Calu3 (cell line): ENCODE results near the gene ZBTB25. TPM values are rescaled to one million over a fixed set of nuclear protein-coding genes. Genes with fewer than 3 reads are reported as not detected.

Experiments
- BruUV-seq: library from RNA; stranded (reverse); fragments of 400-500 nt; replicated peaks from 2 replicates; lab custom pipeline; 2021; lab: Mats Ljungman, UMichigan
- CTCF ChIA-PET: fragments of 300-600 bp; sonication (Branson Sonifier 250); formaldehyde crosslinking; loops from one replicate; lab custom pipeline; 2022; ENCODE audit warnings: antibody characterized with exemption; lab: Charles Lee
- DNase-seq: peaks from one replicate; pipeline ENCODE4 v3.0.0; 2022
- H3K27ac Mint-ChIP-seq: one replicate; pipeline ENCODE4 v1.8.0; 2022; ENCODE audit warnings: mixed read lengths; ENCODE audit not compliant: unreplicated experiment
- H3K27me3 Mint-ChIP-seq: one replicate; pipeline ENCODE4 v1.8.0; 2022; ENCODE audit warnings: mixed read lengths; ENCODE audit not compliant: unreplicated experiment
- H3K36me3 Mint-ChIP-seq: one replicate; pipeline ENCODE4 v1.8.0; 2022; ENCODE audit warnings: mild to moderate bottlenecking, moderate library complexity, mixed read lengths; ENCODE audit not compliant: insufficient read depth, unreplicated experiment
- H3K4me1 Mint-ChIP-seq: one replicate; pipeline ENCODE4 v1.8.0; 2022; ENCODE audit warnings: mild to moderate bottlenecking, low read depth, mixed read lengths; ENCODE audit not compliant: unreplicated experiment
- H3K4me3 Mint-ChIP-seq: one replicate; pipeline ENCODE4 v1.8.0; 2022; ENCODE audit warnings: mild to moderate bottlenecking, low read depth, moderate library complexity, mixed read lengths; ENCODE audit not compliant: unreplicated experiment
- H3K9me3 Mint-ChIP-seq: one replicate; pipeline ENCODE4 v1.8.0; 2022; ENCODE audit warnings: low read depth, mixed read lengths; ENCODE audit not compliant: unreplicated experiment
- intact Hi-C: fragments of 100-400 bp; cut with micrococcal nuclease; formaldehyde crosslinking; loops from one replicate; pipeline ENCODE4 v1.10.0; 2022; ENCODE audit not compliant: unreplicated experiment
- total RNA-seq: library from RNA; stranded (reverse); gene quantifications from 2 replicates; pipeline ENCODE4 v1.2.3, GENCODE V29; 2022
- TF ChIP-seq, protein P1 (sequence below): fragments of 200-600 bp; IDR thresholded peaks from one replicate; pipeline ENCODE4 v1.8.0; 2022; ENCODE audit warnings: antibody characterized with exemption; ENCODE audit not compliant: unreplicated experiment

ZBTB25 gene
- total RNA-seq, 1 experiment from 2014 or later: 11.3 TPM

DNA sequence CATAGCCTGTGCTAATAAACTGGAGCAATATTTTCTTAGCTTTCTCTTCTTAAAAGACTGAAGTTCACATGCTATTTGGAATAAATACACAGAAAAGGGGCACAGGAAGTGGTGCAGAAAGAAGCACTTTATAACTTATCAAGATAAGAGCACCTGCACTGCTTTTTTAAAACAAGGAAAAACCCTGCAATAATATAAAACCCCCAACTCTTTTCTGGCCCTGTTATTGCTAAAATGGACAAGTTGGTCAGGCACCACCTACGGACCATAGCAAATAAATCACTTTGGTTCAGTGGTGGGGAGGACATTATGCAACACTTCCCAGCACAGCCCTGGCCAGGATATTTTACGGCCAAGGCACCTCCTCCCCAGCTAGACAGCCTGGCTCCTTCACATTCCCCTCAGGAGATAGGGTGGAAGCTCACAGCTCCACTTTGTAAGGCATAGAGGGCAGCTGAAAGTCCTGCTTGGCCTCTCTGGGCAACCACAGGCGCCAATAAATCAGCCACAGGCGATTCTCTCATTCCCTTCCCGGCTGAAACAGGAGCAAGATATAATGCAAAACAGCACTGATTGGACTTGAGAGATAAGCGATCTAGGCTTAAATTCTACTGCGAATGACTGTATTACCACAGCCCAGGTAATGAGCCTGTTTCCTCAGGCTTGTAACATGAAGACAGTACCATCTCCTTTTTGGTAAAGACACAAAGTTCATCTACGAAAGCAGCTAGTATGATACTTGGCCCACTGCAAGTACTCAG lies 2.0 kb downstream of the ZBTB25 start:
- DNase-seq: peak; percentile 38
- CTCF ChIA-PET: interaction anchor here (0.6 to 0.7 kb wide), 2 partner anchors 131 to 710 kb away, joined by 4 read pairs; no protein-coding TSS in a partner anchor
- Mint-ChIP-seq H3K4me1 (peaks cover 9% of the 10 kb centered on the region), H3K36me3 (peaks cover 55% of the 10 kb centered on the region), H3K4me3 (peak overlapping the region; percentile 82), H3K27ac (peak overlapping the region; percentile 99), H3K27me3 (no peaks in the 10 kb centered on the region), H3K9me3 (no peaks in the 10 kb centered on the region)
- TF ChIP-seq, protein P1, sequence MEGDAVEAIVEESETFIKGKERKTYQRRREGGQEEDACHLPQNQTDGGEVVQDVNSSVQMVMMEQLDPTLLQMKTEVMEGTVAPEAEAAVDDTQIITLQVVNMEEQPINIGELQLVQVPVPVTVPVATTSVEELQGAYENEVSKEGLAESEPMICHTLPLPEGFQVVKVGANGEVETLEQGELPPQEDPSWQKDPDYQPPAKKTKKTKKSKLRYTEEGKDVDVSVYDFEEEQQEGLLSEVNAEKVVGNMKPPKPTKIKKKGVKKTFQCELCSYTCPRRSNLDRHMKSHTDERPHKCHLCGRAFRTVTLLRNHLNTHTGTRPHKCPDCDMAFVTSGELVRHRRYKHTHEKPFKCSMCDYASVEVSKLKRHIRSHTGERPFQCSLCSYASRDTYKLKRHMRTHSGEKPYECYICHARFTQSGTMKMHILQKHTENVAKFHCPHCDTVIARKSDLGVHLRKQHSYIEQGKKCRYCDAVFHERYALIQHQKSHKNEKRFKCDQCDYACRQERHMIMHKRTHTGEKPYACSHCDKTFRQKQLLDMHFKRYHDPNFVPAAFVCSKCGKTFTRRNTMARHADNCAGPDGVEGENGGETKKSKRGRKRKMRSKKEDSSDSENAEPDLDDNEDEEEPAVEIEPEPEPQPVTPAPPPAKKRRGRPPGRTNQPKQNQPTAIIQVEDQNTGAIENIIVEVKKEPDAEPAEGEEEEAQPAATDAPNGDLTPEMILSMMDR: no peak
- BruUV-seq: no TSS peak
- intact Hi-C loops: no loop called here

DNA sequence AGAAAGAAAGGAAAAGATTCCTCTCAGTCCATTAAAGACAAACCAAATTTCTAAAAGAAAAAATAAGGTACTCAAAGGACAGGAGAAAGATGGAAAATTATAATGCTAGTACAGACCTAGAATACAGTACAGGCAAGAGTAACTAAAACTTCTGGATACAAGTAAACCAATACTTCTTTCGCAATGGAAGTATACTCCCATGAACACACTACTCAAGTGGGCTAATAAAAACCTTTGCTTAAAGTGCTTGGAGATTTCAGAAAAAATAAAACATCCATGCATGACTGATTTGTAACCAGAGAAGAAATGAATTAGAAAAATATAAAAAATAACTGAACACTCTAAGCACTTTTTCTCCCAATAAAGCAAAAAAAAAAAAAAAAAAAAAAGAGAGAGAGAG lies 3.5 kb downstream of the ZBTB25 start:
- H3K4me1 Mint-ChIP-seq: peaks cover 9% of the 10 kb centered on the region
- H3K4me3 Mint-ChIP-seq: no peak overlapping the region
- no peak overlapping the region for H3K27ac Mint-ChIP-seq
- BruUV-seq: no TSS peak
- H3K36me3 Mint-ChIP-seq: peaks cover 40% of the 10 kb centered on the region
- no peak for DNase-seq
- no peaks in the 10 kb centered on the region for H3K9me3 Mint-ChIP-seq
- CTCF ChIA-PET: no interaction called here
- intact Hi-C loops: no loop called here
- TF ChIP-seq, protein P1: no peak
- H3K27me3 Mint-ChIP-seq: no peaks in the 10 kb centered on the region

DNA sequence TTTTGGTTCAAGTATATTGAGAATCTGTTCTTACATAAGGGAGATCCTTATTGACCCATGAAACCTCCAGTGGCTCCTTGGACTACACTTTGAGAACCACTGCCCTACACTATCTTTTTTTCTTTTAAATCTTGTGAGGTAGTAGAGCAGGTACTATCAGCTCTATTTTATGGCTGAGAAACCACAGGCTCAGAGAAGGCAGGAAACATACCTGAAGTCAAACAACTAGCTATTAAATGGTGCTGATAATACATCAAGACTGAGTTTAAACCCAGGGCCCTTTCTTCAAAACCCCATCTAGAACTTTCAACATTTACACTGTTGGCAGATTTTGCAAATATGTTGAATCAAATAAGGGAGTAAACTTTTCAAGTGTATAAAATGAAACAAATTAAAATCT lies 6.9 kb downstream of the ZBTB25 start:
- DNase-seq: no peak
- no TSS peak for BruUV-seq
- peaks cover 8% of the 10 kb centered on the region for H3K36me3 Mint-ChIP-seq
- H3K27ac Mint-ChIP-seq: no peak overlapping the region
- TF ChIP-seq, protein P1: no peak
- H3K9me3 Mint-ChIP-seq: no peaks in the 10 kb centered on the region
- peaks cover 9% of the 10 kb centered on the region for H3K4me1 Mint-ChIP-seq
- CTCF ChIA-PET: interaction anchor here (0.6 kb wide), 2 partner anchors 147 to 354 kb away, joined by 3 read pairs; no protein-coding TSS in a partner anchor
- no peak overlapping the region for H3K4me3 Mint-ChIP-seq
- H3K27me3 Mint-ChIP-seq: no peaks in the 10 kb centered on the region
- intact Hi-C loops: no loop called here

DNA sequence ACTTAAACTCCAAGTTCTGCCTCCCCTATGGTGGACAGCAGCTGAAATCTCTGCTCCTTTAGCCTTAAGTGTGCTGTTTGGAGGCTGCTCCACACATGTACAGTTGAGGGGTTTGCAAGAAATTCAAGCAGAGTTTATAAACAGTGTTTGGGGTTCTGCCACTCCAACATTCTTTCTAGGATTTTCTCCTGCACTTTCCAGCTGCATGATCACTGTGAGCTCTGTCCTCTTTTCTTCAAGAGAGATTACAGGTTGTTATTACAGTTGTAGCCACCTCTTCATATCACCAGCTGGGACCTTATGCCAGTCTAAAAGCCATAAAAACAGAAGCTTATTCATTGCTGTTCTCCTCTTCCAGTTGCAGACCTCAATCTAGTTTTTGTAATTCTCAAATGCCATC lies 8.4 kb downstream of the ZBTB25 start:
- peaks cover 6% of the 10 kb centered on the region for H3K36me3 Mint-ChIP-seq
- H3K9me3 Mint-ChIP-seq: no peaks in the 10 kb centered on the region
- CTCF ChIA-PET: no interaction called here
- intact Hi-C loops: no loop called here
- no peak for DNase-seq
- TF ChIP-seq, protein P1: no peak
- BruUV-seq: no TSS peak
- H3K27ac Mint-ChIP-seq: no peak overlapping the region
- H3K27me3 Mint-ChIP-seq: no peaks in the 10 kb centered on the region
- no peak overlapping the region for H3K4me3 Mint-ChIP-seq
- peaks cover 8% of the 10 kb centered on the region for H3K4me1 Mint-ChIP-seq
